ENCODE results near the gene MAML3.

GRCh38 chr4:139942241-139942640, 211.7 kb downstream of the MAML3 start:
- TF ChIP-seq, protein P1, sequence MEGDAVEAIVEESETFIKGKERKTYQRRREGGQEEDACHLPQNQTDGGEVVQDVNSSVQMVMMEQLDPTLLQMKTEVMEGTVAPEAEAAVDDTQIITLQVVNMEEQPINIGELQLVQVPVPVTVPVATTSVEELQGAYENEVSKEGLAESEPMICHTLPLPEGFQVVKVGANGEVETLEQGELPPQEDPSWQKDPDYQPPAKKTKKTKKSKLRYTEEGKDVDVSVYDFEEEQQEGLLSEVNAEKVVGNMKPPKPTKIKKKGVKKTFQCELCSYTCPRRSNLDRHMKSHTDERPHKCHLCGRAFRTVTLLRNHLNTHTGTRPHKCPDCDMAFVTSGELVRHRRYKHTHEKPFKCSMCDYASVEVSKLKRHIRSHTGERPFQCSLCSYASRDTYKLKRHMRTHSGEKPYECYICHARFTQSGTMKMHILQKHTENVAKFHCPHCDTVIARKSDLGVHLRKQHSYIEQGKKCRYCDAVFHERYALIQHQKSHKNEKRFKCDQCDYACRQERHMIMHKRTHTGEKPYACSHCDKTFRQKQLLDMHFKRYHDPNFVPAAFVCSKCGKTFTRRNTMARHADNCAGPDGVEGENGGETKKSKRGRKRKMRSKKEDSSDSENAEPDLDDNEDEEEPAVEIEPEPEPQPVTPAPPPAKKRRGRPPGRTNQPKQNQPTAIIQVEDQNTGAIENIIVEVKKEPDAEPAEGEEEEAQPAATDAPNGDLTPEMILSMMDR (conservative IDR thresholded peaks at IDR 0.05; ENCODE audit: low read depth in 2 of 2) = no peak
- TF ChIP-seq EZH2 (IDR thresholded peaks at IDR 0.05; ENCODE audit: low read depth, unreplicated experiment) (no peak), POLR2AphosphoS5 (IDR thresholded peaks at IDR 0.05; ENCODE audit: low read depth) (no peak), JUNB (IDR thresholded peaks at IDR 0.05; ENCODE audit: unreplicated experiment) (no peak), ZNF331 (CRISPR knock-in tag; IDR thresholded peaks at IDR 0.05; ENCODE audit: low read depth) (no peak)
